Activated T-cell treated with anti-CD3 and anti-CD28 coated beads for 24 hours (primary cell): Measurements from ENCODE around the gene QRICH2.
A peak's percentile ranks its signal among the peaks of the same experiment; 100 is the strongest.
"Not testable (repeated sequence)": the region's sequence is repeated elsewhere in the genome, so short reads cannot be mapped to it uniquely, and the experiment has no call there.

Experiments used
- DNase-seq: peaks from one replicate; pipeline ENCODE4 v3.0.0-alpha.2; 2020; ENCODE audit warnings: low read depth

QRICH2 gene

DNA sequence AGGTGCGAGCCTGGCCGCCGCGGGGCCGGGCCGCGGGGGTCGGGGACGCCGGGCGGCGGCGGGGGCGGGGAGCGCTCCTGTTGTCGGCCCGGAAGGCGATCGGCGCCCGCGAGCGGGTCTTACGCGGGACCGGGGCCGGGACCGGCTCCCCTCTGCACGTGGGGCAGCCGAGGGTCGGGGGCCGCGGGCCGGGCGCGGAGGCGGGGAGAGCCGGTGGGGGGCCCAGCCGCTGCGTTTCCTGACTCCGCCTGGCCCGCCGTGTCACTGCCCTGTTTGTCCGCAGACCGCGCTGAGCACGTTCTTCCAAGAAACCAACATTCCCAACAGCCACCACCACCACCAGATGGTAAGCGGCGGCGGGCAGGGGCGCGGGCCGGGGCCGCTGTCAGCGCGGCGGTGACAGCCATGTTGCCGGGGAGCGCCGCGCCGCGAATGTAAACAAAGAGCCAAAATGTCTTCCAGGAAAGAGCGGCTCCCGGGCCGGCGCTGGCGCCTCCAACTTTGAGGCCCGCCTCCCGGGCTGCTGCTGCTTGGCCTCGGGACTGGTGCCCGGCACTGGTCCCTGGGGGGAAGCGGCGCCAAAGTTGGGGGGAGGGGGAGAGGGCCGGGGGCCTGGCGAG, 42.3 kb downstream of the QRICH2 start:
- no peak for DNase-seq

- DNase-seq, result peak; percentile 98
Measured at GRCh38 chr17:76264755-76265623, 43.1 kb downstream of the QRICH2 start, which contains the start of gene UBALD2. Gene UBALD2, plus strand, starts transcription at chr17:76265348. Its CDS starts 158 bp downstream, at chr17:76265506.

DNA sequence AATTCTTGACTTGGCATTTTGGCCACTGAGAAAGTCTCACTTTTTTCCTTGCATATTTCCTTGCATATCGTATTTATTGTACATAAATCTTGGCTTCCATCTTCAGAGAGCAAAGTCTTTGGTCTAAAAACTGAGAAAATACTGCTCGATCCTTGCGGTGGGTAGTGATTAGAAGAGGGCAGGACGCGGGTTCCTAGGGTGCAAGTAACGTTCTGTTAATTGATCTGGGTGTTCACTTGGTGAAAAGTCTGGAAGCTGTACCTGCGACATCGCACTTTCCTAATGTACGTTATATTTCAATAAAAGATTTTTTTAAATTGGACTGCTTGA, 43.7 kb downstream of the QRICH2 start:
- DNase-seq, result no peak

GRCh38 chr17:76263896-76264295, 44.2 kb downstream of the QRICH2 start:
- DNase-seq, result no peak

- DNase-seq, result no peak
Measured at GRCh38 chr17:76262732-76263344, 45.2 kb downstream of the QRICH2 start.

DNA sequence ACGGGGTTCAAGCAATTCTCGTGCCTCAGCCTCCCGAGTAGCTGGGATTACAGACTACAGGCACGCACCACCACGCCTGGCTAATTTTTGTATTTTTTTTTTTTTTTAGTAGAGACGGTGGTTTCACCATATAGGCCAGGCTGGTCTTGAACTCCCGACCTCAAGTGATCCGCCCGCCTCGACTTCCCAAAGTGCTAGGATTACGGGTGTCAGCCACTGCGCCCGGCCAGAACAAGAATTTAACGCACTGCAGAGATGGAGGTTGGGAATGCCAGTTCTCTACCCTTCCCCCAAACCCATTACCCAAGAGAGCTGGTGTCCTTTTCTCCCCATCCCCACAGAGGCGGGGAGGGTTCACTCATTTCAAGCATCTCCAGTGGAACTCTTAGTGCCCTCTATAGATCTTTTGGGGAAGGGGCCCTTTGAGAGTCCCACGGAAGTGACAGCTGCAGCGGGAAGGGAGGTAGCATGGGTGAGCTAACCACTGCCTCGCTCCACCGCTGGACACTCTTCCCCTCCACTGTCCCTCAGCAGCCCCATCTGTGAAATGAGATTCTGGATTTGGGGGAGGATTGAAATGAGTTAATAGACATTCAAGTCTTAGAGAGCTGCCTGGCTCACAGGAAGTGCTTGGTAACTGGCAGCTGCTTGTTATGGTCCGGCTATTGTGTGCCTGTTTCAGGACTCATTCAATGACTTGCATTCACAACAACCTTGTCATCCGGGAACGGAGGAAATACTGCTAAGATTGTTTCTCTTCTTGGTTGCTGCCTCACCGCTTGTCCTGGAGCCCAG, 46.5 kb downstream of the QRICH2 start:
- DNase-seq, result no peak

DNA sequence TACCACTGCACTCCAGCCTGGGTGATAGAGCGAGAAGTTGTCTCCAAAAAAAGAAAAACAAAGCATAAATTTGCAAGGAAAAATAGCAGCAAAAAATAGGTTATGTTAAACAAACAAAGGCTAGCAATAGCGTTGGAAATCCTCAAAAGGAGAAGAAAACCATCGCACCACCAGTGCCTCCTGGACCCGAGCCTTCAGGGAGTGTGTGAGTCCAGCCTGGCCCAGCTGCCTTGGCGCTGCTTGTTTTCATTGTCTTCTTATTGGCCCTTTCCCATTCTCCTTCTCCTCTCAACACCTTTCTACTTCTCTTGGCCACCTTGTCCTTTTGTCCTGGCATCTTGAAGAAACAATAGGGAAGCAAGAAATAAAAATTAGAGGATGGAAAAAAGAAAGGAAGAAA, 47.4 kb downstream of the QRICH2 start:
- DNase-seq, result no peak

DNA sequence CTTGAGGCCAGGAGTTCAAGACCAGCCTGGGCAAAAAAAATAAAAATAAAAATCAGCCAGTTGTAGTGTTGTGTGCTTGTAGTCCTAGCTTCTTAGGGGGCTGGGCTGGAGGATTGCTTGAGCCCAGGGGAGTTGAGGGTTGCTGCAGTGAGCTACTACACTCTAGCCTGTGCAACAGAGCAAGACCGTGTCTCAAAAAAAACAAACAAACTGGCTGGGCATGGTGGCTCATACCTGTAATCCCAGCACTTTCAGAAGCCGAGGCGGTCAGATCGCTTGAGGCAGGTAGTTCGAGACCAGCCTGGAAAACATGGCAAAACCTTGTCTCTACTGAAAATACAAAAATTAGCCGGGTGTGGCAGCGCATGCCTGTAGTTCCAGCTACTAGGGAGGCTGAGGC, 47.9 kb downstream of the QRICH2 start:
- no peak for DNase-seq

- not testable (repeated sequence) for DNase-seq
Measured at GRCh38 chr17:76256430-76257050, 51.5 kb downstream of the QRICH2 start.

DNA sequence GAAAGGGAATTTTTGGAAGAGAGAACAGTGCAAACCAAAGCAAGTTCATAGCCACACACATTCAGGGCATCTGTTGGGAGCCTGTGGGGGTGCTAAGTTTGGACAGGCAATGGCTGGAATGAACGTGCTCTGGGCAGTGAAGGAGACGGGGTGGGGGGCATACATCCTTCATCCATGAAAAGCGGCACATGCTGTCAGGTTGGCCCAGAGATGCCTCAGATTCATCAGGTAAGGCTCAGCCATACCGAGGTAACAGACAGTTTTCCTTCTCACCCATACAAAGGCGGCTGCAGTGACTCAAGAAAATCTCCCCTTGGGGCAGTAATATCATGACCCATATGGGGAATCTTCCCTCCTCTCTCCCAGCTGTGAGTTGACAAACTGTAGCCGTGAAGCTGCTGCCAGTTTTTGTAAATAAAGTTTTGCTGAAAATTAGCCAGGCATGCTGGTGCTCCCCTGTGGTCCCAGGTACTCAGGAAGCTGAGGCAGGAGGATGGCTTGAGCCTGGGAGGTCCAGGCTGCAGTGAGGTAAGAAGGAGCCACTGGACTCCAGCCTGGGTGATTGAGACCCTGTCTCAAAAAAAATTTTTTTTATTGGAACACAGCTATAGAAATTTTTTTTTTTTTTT, 52.2 kb downstream of the QRICH2 start:
- DNase-seq, result no peak

- no peak for DNase-seq
Measured at GRCh38 chr17:76254275-76254674, 53.8 kb downstream of the QRICH2 start.

DNA sequence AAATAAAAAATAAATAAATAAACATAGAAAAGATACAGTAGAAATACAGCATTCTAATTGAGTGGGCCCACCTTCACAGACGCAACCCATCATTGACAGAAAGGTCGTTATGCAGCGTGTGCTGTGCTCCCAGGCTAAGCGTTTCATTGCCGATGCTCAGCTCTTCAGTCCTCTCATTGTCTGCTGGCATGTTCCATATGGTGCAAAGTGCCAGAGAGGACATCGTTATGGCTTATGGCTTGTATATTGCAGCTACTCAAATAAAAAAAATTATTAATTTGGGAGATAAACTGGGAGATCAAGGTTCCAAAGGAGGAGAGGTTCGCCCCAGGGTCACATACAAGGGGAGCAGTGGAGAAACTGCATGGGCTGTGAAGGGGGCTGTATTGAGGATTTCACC, 54.2 kb downstream of the QRICH2 start:
- DNase-seq, result no peak

- DNase-seq, result not testable (repeated sequence)
Measured at GRCh38 chr17:76252967-76253766, 54.9 kb downstream of the QRICH2 start.

GRCh38 chr17:76252040-76252954, 55.8 kb downstream of the QRICH2 start:
- DNase-seq, result no peak

DNA sequence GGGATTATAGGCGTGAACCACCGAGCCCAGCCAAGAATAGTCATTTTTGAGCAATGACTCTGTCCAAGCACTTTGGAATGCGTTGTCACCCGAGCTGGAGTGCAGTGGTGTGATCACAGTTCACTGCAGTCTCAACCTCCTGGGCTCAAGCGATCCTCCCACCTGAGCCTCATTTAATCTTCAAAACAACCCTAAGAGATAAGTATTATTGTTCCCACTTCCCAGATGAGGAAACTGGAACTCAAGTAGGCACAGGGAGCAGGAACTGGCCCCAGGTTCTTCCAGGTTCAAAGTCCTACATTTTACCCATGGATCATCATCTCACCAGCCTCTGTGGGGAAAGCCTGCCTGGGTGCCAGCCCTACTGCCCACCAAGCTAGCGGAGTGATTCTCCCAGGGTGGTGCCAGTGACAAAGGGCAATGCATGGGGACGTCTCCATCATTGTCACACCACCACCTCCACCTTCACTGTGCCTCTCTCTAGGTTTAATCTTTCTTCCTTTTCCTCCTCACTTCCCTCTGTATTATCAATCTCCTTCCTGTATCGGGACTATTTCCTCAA, 56.5 kb downstream of the QRICH2 start:
- DNase-seq, result no peak

DNA sequence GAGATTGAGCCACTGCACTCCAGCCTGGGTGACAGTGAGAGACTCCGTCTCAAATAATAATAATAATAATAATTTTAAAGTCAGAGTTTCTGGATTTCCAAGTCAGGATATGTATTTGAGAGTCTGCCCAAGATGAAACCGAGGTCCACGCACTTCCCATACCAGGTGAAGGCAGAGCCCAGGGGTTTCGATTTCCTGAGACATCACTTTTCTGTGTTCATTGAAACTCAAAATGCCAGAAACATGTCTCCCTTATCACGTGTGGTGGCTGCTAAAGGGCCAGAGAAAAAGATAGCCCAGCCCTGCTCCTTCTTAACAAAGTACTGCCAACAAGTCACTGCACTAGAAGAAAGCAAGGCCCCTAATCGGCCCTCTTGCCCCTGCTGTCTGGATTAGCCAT, 57.9 kb downstream of the QRICH2 start:
- no peak for DNase-seq

GRCh38 chr17:76248013-76248782, 59.9 kb downstream of the QRICH2 start:
- DNase-seq, result no peak

DNA sequence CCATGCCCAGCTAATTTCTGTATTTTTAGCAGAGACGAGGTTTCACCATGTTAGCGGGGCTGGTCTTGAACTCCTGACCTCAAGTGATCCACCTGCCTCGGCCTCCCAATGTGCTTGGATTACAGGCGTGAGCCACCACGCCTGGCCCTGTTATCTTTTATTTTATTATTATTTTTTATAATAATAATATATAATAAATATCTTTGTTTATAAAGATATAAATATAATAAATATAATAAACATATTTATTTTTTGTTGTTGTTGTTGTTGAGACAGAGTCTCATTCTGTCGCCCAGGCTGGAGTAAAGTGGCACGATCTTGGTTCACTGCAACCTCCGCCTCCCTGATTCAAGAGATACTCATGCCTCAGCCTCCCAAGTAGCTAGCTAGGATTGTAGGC, 60.8 kb downstream of the QRICH2 start:
- DNase-seq, result no peak
